HCT116 (cell line): ENCODE measurements around the gene GRPR. TPM values are rescaled to one million over a fixed set of nuclear protein-coding genes. Genes with fewer than 3 reads are reported as not detected.

Experiments used
- ATAC-seq: fragments of 200-7000 bp; cut with Tn5 transposase; 2 replicates; pipeline ENCODE4 v1.9.1; 2020; ENCODE audit warnings: mild to moderate bottlenecking, moderate library complexity
- BruUV-seq: library from RNA; stranded (reverse); fragments of 400-500 nt; replicated peaks from 2 replicates; lab custom pipeline; 2021; lab: Mats Ljungman, UMichigan
- CTCF ChIA-PET: fragments of 300-600 bp; sonication (Branson Sonifier 250); formaldehyde crosslinking; loops from one replicate; lab custom pipeline; 2021; ENCODE audit warnings: antibody characterized with exemption; lab: Charles Lee
- POLR2A ChIA-PET: fragments of 300-600, 350-600 bp; sonication (Branson Sonifier 250); formaldehyde crosslinking; loops from one replicate; lab custom pipeline; 2021; ENCODE audit warnings: antibody characterized with exemption; lab: Charles Lee
- RAD21 ChIA-PET, 2 experiments: fragments of 300-600 bp; sonication (Branson Sonifier 250); formaldehyde crosslinking; loops; one replicate each; lab custom pipeline; 2023; ENCODE audit warnings: low total read pairs in 2 of 2; ENCODE audit not compliant: uncharacterized antibody in 2 of 2, unreplicated experiment in 2 of 2, low non-redundant PET in 1 of 2; lab: Charles Lee
- DNase-seq: peaks from one replicate; pipeline ENCODE4 v3.0.0-alpha.2; 2010; ENCODE audit warnings: low read depth, low spot score
- H2AFZ ChIP-seq: fragments of 200-600 bp; shearing (Covaris generic), sonication (generic); 2 replicates; pipeline ENCODE4 v1.6.1; 2017; ENCODE audit warnings: low read depth, mixed run types, mixed read lengths, antibody characterized with exemption, low read length; ENCODE audit not compliant: poor library complexity, severe bottlenecking
- H3K27ac ChIP-seq: 2 replicates; pipeline ENCODE4 v1.5.1; 2012; ENCODE audit warnings: low read depth, low read length
- H3K27me3 ChIP-seq: fragments of 200-600 bp; sonication (generic); 2 replicates; pipeline ENCODE4 v1.6.1; 2016; ENCODE audit warnings: mixed run types, low read length, mixed read lengths; ENCODE audit not compliant: insufficient read depth
- H3K36me3 ChIP-seq, 2 experiments: fragments of 200-500 bp in 1 of 2; fragments of 200-600 bp in 1 of 2; sonication (Bioruptor generic) in 1 of 2; sonication (generic) in 1 of 2; 2 replicates each; pipeline versions ENCODE4 v1.5.1 to v1.6.1; 2014 to 2016; ENCODE audit warnings: low read length in 2 of 2, inconsistent platforms in 1 of 2, mixed read lengths in 1 of 2, mixed run types in 1 of 2; ENCODE audit not compliant: insufficient read depth in 2 of 2, control insufficient read depth in 1 of 2
- H3K4me1 ChIP-seq, 2 experiments: fragments of 200-600 bp in 1 of 2; sonication (generic) in 1 of 2; 2 replicates each; pipeline versions ENCODE4 v1.5.1 to v1.6.1; 2012 to 2017; ENCODE audit warnings: low read length in 2 of 2, inconsistent platforms in 1 of 2, mild to moderate bottlenecking in 1 of 2, mixed read lengths in 1 of 2, mixed run types in 1 of 2, moderate library complexity in 1 of 2; ENCODE audit not compliant: insufficient read depth in 2 of 2, control insufficient read depth in 1 of 2
- H3K4me2 ChIP-seq: fragments of 200-600 bp; sonication (generic); 2 replicates; pipeline ENCODE4 v1.6.1; 2017; ENCODE audit warnings: mixed run types, low read length, mixed read lengths
- H3K4me3 ChIP-seq, 2 experiments: fragments of 200-600 bp in 1 of 2; sonication (generic) in 1 of 2; replicated peaks in 1 of 2; 2 replicates each; pipeline ENCODE4 v1.5.1; 2011 to 2016; ENCODE audit warnings: low read length in 2 of 2, control low read depth in 1 of 2, low read depth in 1 of 2, mild to moderate bottlenecking in 1 of 2, mixed read lengths in 1 of 2, mixed run types in 1 of 2
- H3K79me2 ChIP-seq: fragments of 200-600 bp; sonication (generic); 2 replicates; pipeline ENCODE4 v1.6.1; 2017; ENCODE audit warnings: mild to moderate bottlenecking, mixed run types, low read length, moderate library complexity, mixed read lengths; ENCODE audit not compliant: insufficient read depth
- H3K9ac ChIP-seq: fragments of 200-600 bp; sonication (generic); 2 replicates; pipeline ENCODE4 v1.6.1; 2016; ENCODE audit warnings: low read length, mixed read lengths
- H3K9me2 ChIP-seq: fragments of 200-600 bp; sonication (generic), shearing (Covaris generic); 2 replicates; pipeline ENCODE4 v1.6.1; 2017; ENCODE audit warnings: mixed run types, mild to moderate bottlenecking, moderate library complexity; ENCODE audit not compliant: insufficient read depth
- H3K9me3 ChIP-seq, 2 experiments: fragments of 200-500 bp in 1 of 2; fragments of 200-600 bp in 1 of 2; sonication (Bioruptor generic) in 1 of 2; sonication (generic) in 1 of 2; 2 replicates each; pipeline ENCODE4 v1.6.1; 2014 to 2017; ENCODE audit warnings: low read length in 2 of 2, mixed read lengths in 2 of 2, inconsistent platforms in 1 of 2, low read depth in 1 of 2, mild to moderate bottlenecking in 1 of 2, mixed run types in 1 of 2, moderate library complexity in 1 of 2; ENCODE audit not compliant: control insufficient read depth in 1 of 2, insufficient read depth in 1 of 2
- H4K20me1 ChIP-seq: fragments of 200-600 bp; sonication (generic), shearing (Covaris generic); 2 replicates; pipeline ENCODE4 v1.6.1; 2017; ENCODE audit warnings: mixed run types, mild to moderate bottlenecking, moderate library complexity; ENCODE audit not compliant: insufficient read depth
- CEBPB ChIP-seq: IDR thresholded peaks from 2 replicates; pipeline ENCODE4 v1.6.1; 2012; ENCODE audit warnings: low read depth
- EGR1 ChIP-seq: IDR thresholded peaks from 2 replicates; pipeline ENCODE4 v1.6.1; 2012; ENCODE audit warnings: low read depth
- EZH2phosphoT487 ChIP-seq: fragments of 200-600 bp; IDR thresholded peaks from 2 replicates; pipeline ENCODE4 v1.6.1; 2018; ENCODE audit warnings: antibody characterized with exemption, borderline replicate concordance
- FOSL1 ChIP-seq: IDR thresholded peaks from 2 replicates; pipeline ENCODE4 v1.6.1; 2012; ENCODE audit warnings: low read depth
- JUND ChIP-seq: IDR thresholded peaks from 2 replicates; pipeline ENCODE4 v1.6.1; 2012
- POLR2A ChIP-seq: IDR thresholded peaks from 2 replicates; pipeline ENCODE4 v1.7.0; 2011; ENCODE audit warnings: borderline replicate concordance; ENCODE audit not compliant: insufficient read depth, insufficient read length; ENCODE audit errors: extremely low read depth
- POLR2AphosphoS5 ChIP-seq: IDR thresholded peaks from 2 replicates; pipeline ENCODE4 v1.6.1; 2011; ENCODE audit warnings: mild to moderate bottlenecking, low read depth, low read length, moderate library complexity
- SIN3A ChIP-seq: IDR thresholded peaks from 2 replicates; pipeline ENCODE4 v1.6.1; 2012; ENCODE audit warnings: low read depth
- SRF ChIP-seq: IDR thresholded peaks from 2 replicates; pipeline ENCODE4 v1.6.1; 2012; ENCODE audit warnings: low read depth
- TCF7L2 ChIP-seq: IDR thresholded peaks from 2 replicates; pipeline ENCODE4 v1.7.0; 2011; ENCODE audit warnings: borderline replicate concordance, inconsistent platforms; ENCODE audit not compliant: insufficient read depth, insufficient read length; ENCODE audit errors: extremely low read depth
- YY1 ChIP-seq: IDR thresholded peaks from 2 replicates; pipeline ENCODE4 v1.6.1; 2011; ENCODE audit warnings: low read length, low read depth, moderate library complexity, mild to moderate bottlenecking; ENCODE audit not compliant: insufficient replicate concordance; ENCODE audit errors: extremely low read depth
- ZFX ChIP-seq: fragments of 450-650 bp; IDR thresholded peaks from 2 replicates; pipeline ENCODE4 v1.6.1; 2017
- intact Hi-C: fragments of 100-400 bp; cut with micrococcal nuclease; formaldehyde crosslinking; loops from 2 replicates; pipeline ENCODE4 v1.10.0; 2022
- total RNA-seq: library from RNA; stranded (reverse); gene quantifications from one replicate; pipeline ENCODE4 v1.2.1, GENCODE V29; 2021; ENCODE audit not compliant: unreplicated experiment
- TF ChIP-seq, protein P1 (sequence below): IDR thresholded peaks from 2 replicates; pipeline ENCODE4 v1.6.1; 2012; ENCODE audit warnings: low read depth
- TF ChIP-seq, protein P2 (sequence below): IDR thresholded peaks from 2 replicates; pipeline ENCODE4 v1.6.1; 2011; ENCODE audit warnings: mild to moderate bottlenecking, low read length, moderate library complexity; ENCODE audit not compliant: insufficient replicate concordance; ENCODE audit errors: extremely low read depth
- TF ChIP-seq, protein P3 (sequence below): IDR thresholded peaks from 2 replicates; pipeline ENCODE4 v1.6.1; 2012

GRPR gene
- total RNA-seq, 1 experiment from 2014 or later: 0.15 TPM

DNA sequence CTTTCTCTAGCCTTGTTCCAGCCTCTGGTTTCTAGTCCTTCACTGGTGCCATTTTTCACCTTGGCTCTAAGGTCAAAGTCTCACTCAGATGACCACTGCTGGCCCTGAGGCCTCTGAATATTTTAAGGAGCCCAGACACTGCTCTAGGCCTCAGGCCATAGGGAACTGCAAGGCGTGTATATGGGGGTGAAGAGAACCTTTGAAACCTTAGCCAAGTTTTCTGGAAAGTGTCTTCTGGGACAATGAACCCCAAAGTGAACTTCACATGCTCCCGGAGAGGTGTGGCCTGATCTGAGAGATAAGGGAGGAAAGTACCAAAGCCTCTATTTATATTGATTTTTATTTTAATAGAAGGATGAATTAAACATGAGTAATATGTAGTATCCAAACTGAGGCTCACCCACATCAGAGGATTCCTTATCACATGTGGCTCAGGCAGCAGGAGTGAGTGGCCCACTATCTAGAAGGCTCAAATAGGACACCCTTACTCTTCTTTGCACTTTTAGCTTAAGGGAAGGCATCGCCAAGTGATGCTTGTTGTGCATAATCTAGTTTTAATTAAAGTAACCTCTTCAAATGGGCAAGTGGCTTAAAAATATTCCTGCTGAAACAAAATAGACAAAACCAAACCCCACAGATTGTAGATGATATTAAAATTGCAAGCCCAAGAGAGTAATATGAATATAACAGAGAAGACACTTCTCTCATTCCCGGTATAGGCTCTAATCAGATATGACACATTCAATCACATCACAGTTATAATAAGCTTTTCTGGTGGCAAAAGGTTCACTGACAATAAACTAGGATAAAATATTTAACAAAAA, 18.3 kb downstream of the GRPR start:
- ATAC-seq: 0 out of 2 replicates have a peak, but pooled peaks have one; percentile 47
- BruUV-seq: no TSS peak

DNA sequence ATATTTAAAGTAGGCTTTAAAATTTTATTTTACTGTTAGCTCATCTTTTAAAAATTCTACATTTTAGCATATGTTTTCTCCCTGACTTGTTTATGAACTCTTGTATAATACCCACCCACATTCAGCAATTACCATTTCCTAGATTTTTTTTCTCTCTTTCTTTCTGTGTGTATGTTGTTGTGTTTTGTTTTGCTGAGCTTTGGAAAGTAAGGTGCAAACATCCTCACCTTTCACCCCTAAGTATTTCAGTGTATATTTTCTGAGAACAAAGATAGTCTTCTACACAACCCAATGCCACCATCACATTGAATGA, 18.8 kb downstream of the GRPR start:
- H3K27me3 ChIP-seq: no peaks in the 10 kb centered on the region
- no peak overlapping the region for H3K9ac ChIP-seq
- DNase-seq (no peak), ATAC-seq (no peak)
- no peaks in the 10 kb centered on the region for H3K79me2 ChIP-seq
- no peak overlapping the region for H3K4me2 ChIP-seq
- ChIA-PET CTCF (no interaction called here), POLR2A (no interaction called here), RAD21 (no interaction called here)
- no peaks in the 10 kb centered on the region for H3K36me3 ChIP-seq
- H4K20me1 ChIP-seq: no peaks in the 10 kb centered on the region
- BruUV-seq: no TSS peak
- H3K4me3 ChIP-seq: no peak overlapping the region
- peaks cover 0 to 4% of the 10 kb centered on the region in 2 experiments; a peak in 1 of 4 replicates for H3K4me1 ChIP-seq
- H2AFZ ChIP-seq: no peak overlapping the region
- H3K9me3 ChIP-seq: no peaks in the 10 kb centered on the region
- intact Hi-C loops: no loop called here
- no peak overlapping the region for H3K27ac ChIP-seq
- H3K9me2 ChIP-seq: no peaks in the 10 kb centered on the region
- TF ChIP-seq YY1 (no peak), POLR2AphosphoS5 (no peak), EGR1 (no peak), SRF (no peak), EZH2phosphoT487 (no peak), FOSL1 (no peak), ZFX (no peak), JUND (no peak), POLR2A (no peak), CEBPB (no peak), SIN3A (no peak), TCF7L2 (no peak)
- TF ChIP-seq, protein P1, sequence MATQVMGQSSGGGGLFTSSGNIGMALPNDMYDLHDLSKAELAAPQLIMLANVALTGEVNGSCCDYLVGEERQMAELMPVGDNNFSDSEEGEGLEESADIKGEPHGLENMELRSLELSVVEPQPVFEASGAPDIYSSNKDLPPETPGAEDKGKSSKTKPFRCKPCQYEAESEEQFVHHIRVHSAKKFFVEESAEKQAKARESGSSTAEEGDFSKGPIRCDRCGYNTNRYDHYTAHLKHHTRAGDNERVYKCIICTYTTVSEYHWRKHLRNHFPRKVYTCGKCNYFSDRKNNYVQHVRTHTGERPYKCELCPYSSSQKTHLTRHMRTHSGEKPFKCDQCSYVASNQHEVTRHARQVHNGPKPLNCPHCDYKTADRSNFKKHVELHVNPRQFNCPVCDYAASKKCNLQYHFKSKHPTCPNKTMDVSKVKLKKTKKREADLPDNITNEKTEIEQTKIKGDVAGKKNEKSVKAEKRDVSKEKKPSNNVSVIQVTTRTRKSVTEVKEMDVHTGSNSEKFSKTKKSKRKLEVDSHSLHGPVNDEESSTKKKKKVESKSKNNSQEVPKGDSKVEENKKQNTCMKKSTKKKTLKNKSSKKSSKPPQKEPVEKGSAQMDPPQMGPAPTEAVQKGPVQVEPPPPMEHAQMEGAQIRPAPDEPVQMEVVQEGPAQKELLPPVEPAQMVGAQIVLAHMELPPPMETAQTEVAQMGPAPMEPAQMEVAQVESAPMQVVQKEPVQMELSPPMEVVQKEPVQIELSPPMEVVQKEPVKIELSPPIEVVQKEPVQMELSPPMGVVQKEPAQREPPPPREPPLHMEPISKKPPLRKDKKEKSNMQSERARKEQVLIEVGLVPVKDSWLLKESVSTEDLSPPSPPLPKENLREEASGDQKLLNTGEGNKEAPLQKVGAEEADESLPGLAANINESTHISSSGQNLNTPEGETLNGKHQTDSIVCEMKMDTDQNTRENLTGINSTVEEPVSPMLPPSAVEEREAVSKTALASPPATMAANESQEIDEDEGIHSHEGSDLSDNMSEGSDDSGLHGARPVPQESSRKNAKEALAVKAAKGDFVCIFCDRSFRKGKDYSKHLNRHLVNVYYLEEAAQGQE: no peak
- TF ChIP-seq, protein P2, sequence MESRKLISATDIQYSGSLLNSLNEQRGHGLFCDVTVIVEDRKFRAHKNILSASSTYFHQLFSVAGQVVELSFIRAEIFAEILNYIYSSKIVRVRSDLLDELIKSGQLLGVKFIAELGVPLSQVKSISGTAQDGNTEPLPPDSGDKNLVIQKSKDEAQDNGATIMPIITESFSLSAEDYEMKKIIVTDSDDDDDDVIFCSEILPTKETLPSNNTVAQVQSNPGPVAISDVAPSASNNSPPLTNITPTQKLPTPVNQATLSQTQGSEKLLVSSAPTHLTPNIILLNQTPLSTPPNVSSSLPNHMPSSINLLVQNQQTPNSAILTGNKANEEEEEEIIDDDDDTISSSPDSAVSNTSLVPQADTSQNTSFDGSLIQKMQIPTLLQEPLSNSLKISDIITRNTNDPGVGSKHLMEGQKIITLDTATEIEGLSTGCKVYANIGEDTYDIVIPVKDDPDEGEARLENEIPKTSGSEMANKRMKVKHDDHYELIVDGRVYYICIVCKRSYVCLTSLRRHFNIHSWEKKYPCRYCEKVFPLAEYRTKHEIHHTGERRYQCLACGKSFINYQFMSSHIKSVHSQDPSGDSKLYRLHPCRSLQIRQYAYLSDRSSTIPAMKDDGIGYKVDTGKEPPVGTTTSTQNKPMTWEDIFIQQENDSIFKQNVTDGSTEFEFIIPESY: no peak
- TF ChIP-seq, protein P3, sequence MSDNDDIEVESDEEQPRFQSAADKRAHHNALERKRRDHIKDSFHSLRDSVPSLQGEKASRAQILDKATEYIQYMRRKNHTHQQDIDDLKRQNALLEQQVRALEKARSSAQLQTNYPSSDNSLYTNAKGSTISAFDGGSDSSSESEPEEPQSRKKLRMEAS: no peak

More for the DNA sequence above, 18.3 kb downstream of the GRPR start:
- POLR2A ChIA-PET: no interaction called here
- TF ChIP-seq SIN3A (no peak), FOSL1 (no peak)
- TF ChIP-seq, all 23 proteins: peak for 0
- ChIA-PET CTCF (no interaction called here), RAD21 (no interaction called here)
- Histone ChIP-seq H3K27me3 (no peaks in the 10 kb centered on the region), H3K4me1 (peaks cover 0 to 4% of the 10 kb centered on the region in 2 experiments; a peak in 1 of 4 replicates), H3K36me3 (no peaks in the 10 kb centered on the region), H3K4me3 (no peak overlapping the region), H3K9me3 (no peaks in the 10 kb centered on the region), H3K79me2 (no peaks in the 10 kb centered on the region), H3K27ac (no peak overlapping the region), H2AFZ (no peak overlapping the region), H3K9ac (no peak overlapping the region), H3K9me2 (no peaks in the 10 kb centered on the region), H3K4me2 (no peak overlapping the region), H4K20me1 (no peaks in the 10 kb centered on the region)
- intact Hi-C loops: no loop called here
- no peak for DNase-seq
